Neural crest cell (in vitro differentiated cells): ENCODE measurements around the gene NLRP9. TPM values are rescaled to one million over a fixed set of nuclear protein-coding genes. Genes with fewer than 3 reads are reported as not detected.
"Not testable (repeated sequence)": the region's sequence is repeated elsewhere in the genome, so short reads cannot be mapped to it uniquely, and the experiment has no call there.

Experiments used
- DNase-seq: peaks from one replicate; pipeline ENCODE4 v3.0.0; 2021; ENCODE audit warnings: low read depth, mixed read lengths, low spot score
- H3K27ac Mint-ChIP-seq: one replicate; pipeline ENCODE4 v1.8.0; 2021; ENCODE audit warnings: mild to moderate bottlenecking, mixed read lengths; ENCODE audit not compliant: unreplicated experiment
- H3K27me3 Mint-ChIP-seq: 2 replicates; pipeline ENCODE4 v1.8.0; 2021; ENCODE audit warnings: low read depth, mild to moderate bottlenecking, mixed read lengths
- H3K36me3 Mint-ChIP-seq: 2 replicates; pipeline ENCODE4 v1.8.0; 2021; ENCODE audit warnings: low read depth, mild to moderate bottlenecking, mixed read lengths
- H3K4me1 Mint-ChIP-seq: 2 replicates; pipeline ENCODE4 v1.8.0; 2021; ENCODE audit warnings: mixed read lengths
- H3K4me3 Mint-ChIP-seq: one replicate; pipeline ENCODE4 v1.8.0; 2021; ENCODE audit warnings: mild to moderate bottlenecking, mixed read lengths
- H3K9me3 Mint-ChIP-seq: 2 replicates; pipeline ENCODE4 v1.8.0; 2021; ENCODE audit warnings: mixed read lengths
- total RNA-seq: library from RNA; stranded (reverse); gene quantifications from 2 replicates; pipeline ENCODE4 v1.2.1, GENCODE V29; 2021
- TF ChIP-seq, protein P1 (sequence below): fragments of 200-600 bp; sonication (generic); conservative IDR thresholded peaks from 2 replicates; pipeline ENCODE4 v1.5.0; 2021; ENCODE audit warnings: antibody characterized with exemption, mild to moderate bottlenecking

NLRP9 gene
- total RNA-seq, 1 donor from 2014 or later: not detected

DNA sequence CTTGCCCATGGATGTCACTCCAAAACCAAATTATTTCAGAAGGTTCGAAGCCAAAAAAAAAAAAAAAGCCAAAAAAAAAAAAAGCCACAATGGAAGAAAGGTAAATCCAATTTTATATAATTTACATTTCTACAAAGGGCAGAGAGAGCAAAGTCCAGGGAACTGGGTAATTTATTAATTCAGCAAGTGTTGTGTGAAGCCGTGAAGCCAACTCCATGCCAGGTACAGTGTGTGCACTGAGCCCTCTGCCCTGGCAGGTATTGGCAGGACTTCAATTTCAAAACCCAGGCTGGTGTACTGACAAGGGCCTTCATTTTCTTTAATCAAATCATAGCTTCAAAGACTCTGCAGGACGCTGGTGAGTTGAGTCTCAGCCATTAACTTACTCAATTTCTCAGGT, 15.2 kb upstream of the NLRP9 start:
- DNase-seq: no peak
- Mint-ChIP-seq H3K27me3 (no peaks in the 10 kb centered on the region), H3K4me1 (no peaks in the 10 kb centered on the region), H3K27ac (no peak overlapping the region), H3K4me3 (no peak overlapping the region), H3K9me3 (peaks cover 25% of the 10 kb centered on the region), H3K36me3 (no peaks in the 10 kb centered on the region)
- TF ChIP-seq, protein P1, sequence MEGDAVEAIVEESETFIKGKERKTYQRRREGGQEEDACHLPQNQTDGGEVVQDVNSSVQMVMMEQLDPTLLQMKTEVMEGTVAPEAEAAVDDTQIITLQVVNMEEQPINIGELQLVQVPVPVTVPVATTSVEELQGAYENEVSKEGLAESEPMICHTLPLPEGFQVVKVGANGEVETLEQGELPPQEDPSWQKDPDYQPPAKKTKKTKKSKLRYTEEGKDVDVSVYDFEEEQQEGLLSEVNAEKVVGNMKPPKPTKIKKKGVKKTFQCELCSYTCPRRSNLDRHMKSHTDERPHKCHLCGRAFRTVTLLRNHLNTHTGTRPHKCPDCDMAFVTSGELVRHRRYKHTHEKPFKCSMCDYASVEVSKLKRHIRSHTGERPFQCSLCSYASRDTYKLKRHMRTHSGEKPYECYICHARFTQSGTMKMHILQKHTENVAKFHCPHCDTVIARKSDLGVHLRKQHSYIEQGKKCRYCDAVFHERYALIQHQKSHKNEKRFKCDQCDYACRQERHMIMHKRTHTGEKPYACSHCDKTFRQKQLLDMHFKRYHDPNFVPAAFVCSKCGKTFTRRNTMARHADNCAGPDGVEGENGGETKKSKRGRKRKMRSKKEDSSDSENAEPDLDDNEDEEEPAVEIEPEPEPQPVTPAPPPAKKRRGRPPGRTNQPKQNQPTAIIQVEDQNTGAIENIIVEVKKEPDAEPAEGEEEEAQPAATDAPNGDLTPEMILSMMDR: no peak

DNA sequence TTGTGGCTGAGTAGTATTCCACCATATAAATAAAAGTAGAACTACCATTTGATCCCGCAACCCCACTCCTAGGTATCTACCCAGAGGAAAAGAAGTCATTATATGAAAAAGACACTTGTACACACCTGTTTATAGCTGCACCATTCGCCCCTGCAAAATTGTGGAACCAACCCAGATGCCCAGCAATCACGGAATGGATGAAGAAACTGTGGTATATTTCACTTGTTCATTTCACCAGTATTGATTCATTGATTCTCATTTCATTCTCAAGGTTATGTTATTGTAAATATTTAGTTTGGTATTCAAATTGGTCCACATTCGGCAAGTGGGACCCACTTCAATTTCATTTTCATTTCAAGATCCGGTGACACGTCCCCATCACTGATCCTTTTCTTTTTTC, 12.5 kb upstream of the NLRP9 start:
- no peak overlapping the region for H3K27ac Mint-ChIP-seq
- H3K27me3 Mint-ChIP-seq: no peaks in the 10 kb centered on the region
- H3K4me3 Mint-ChIP-seq: no peak overlapping the region
- H3K36me3 Mint-ChIP-seq: no peaks in the 10 kb centered on the region
- H3K4me1 Mint-ChIP-seq: no peaks in the 10 kb centered on the region
- DNase-seq: no peak
- TF ChIP-seq, protein P1: no peak
- H3K9me3 Mint-ChIP-seq: peaks cover 22% of the 10 kb centered on the region

DNA sequence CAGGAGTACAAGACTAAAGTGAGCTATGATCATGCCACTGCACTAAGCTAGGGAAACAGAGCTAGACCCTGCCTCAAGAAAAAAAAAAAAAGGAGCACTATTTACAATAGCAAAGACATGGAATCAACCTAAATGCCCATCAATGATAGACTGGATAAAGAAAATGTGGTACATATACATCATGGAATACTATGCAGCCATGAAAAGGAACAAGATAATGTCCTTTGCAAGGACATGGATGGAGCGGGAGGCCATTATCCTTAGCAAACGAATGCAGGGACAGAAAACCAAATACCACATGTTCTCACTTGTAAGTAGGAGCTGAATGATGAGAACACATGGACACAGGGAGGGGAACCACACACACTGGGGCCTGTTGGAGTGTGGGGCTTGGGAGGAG, 7.8 kb downstream of the NLRP9 start:
- H3K4me3 Mint-ChIP-seq, H3K36me3 Mint-ChIP-seq, H3K27ac Mint-ChIP-seq, H3K4me1 Mint-ChIP-seq, H3K9me3 Mint-ChIP-seq, DNase-seq: not testable (repeated sequence)
- H3K27me3 Mint-ChIP-seq: peaks cover 15% of the 10 kb centered on the region

DNA sequence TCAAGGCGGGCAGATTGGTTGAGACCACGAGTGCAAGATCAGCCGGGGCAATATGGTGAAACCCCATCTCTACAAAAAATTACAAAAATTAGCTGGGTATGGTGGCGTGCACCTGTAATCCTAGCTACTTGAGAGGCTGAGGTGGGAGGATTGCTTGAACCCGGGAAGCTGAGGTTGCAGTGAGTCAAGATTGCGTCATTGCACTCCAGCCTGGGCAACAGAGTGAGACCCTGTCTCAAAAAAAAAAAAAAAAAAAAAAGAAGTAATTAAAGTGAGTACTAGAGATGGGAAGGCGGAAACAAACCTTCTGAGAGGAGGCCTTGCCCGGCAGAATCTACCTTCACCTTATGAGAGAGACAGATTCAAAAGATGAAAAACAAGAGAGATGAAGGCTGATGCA, 14.7 kb downstream of the NLRP9 start:
- H3K36me3 Mint-ChIP-seq: peaks cover 9% of the 10 kb centered on the region
- TF ChIP-seq, protein P1: no peak
- no peak for DNase-seq
- H3K27ac Mint-ChIP-seq: no peak overlapping the region
- H3K9me3 Mint-ChIP-seq: peaks cover 18% of the 10 kb centered on the region
- H3K4me3 Mint-ChIP-seq: no peak overlapping the region
- H3K27me3 Mint-ChIP-seq: peaks cover 22% of the 10 kb centered on the region
- H3K4me1 Mint-ChIP-seq: no peaks in the 10 kb centered on the region

DNA sequence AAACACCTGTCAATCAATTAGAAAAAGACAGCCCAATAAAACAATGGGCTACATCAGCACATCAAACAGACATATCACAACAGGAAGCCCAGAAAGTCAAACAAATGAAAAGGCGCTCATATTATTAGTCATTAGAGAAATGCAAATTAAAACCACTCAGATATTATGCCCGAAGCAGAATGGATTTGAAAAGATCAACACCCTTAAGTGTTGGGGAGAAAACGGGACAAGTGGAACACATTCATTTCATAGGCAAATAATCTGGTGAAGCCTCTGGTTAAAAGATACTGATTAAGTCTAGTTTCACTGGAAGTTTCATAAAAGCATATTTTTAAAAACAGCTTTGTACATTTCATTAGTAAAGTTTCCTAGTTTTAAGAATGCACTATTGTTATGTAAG, 17.4 kb downstream of the NLRP9 start:
- Mint-ChIP-seq H3K4me1 (no peaks in the 10 kb centered on the region), H3K27ac (no peak overlapping the region), H3K36me3 (peaks cover 9% of the 10 kb centered on the region), H3K4me3 (no peak overlapping the region), H3K27me3 (peaks cover 22% of the 10 kb centered on the region), H3K9me3 (peaks cover 20% of the 10 kb centered on the region)
- TF ChIP-seq, protein P1: no peak
- DNase-seq: no peak

DNA sequence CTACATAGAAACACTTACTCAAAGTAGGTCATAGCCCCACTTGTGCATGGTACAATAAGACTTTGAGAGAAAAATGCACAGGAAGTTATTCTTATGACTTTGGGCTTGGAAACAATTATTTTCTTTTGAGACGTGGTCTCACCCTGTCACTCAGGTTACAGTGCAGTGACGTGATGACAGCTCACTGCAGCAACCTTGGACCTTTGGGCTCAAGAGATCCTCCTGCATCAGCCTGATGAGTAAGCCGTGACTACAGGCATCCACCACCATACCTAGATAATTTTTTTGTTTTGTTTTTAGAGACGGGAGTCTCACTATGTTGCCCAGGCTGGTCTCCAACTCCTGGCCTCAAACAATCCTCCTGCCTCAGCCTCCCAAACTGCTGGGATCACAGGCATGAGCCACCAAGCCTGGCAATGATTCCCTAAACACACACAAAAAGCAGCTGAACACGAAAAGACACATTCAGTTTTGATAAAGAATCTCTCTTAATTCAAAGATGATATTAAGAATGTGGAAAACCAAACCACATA, 17.9 kb downstream of the NLRP9 start:
- Mint-ChIP-seq H3K9me3 (peaks cover 20% of the 10 kb centered on the region), H3K4me3 (no peak overlapping the region), H3K27ac (no peak overlapping the region), H3K27me3 (peaks cover 19% of the 10 kb centered on the region), H3K4me1 (no peaks in the 10 kb centered on the region), H3K36me3 (peaks cover 9% of the 10 kb centered on the region)
- TF ChIP-seq, protein P1: no peak
- DNase-seq: no peak

DNA sequence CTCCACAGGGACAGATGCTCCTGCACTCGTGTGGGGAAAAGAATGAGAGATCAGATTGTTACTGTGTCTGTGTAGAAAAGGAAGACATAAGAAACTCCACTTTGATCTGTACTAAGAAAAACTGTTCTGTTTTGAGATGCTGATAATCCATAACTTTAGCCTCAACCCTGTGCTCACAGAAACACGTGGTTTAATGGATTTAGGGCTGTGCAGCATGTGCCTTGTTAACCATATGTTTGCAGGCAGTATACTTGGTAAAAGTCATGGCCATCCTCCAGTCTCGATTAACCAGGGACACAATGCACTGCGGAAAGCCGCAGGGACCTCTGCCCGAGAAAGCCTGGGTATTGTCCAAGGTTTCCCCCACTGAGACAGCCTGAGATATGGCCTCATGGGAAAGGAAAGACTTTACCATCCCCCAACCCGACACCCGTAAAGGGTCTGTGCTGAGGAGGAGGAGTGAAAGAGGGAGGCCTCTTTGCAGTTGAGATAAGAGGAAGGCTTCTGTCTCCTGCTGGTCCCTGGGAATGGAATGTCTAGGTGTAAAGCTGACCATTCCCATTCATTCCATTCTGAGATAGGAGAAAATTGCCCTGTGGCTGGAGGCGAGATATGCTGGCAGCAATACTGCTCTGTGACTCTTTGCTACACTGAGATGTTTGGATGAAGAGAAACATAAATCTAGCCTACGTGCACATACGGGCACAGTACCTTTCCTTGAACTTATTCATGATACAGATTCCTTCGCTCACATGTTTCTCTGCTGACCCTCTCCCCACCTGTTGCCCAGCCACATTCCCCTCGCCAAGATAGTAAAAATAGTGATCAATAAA, 20.1 kb downstream of the NLRP9 start:
- not testable (repeated sequence) for H3K4me3 Mint-ChIP-seq, H3K4me1 Mint-ChIP-seq, DNase-seq, H3K27ac Mint-ChIP-seq
- Mint-ChIP-seq H3K36me3 (peaks cover 11% of the 10 kb centered on the region), H3K9me3 (peaks cover 22% of the 10 kb centered on the region), H3K27me3 (peaks cover 18% of the 10 kb centered on the region)
